CD14-positive monocyte (primary cell): Measurements from ENCODE around the gene CCNL2. TPM values are rescaled to one million over a fixed set of nuclear protein-coding genes. Genes with fewer than 3 reads are reported as not detected.
"Not testable (repeated sequence)": the region's sequence is repeated elsewhere in the genome, so short reads cannot be mapped to it uniquely, and the experiment has no call there.

ENCODE experiments used
- DNase-seq, 3 donors: peaks; one replicate each; pipeline ENCODE4 v3.0.0-alpha.2; 2011 to 2022
- H2AFZ ChIP-seq: 2 replicates; pipeline ENCODE4 v1.6.0; 2012; ENCODE audit warnings: mild to moderate bottlenecking, low read depth, low read length, inconsistent platforms; ENCODE audit not compliant: insufficient read depth, poor library complexity, severe bottlenecking
- H3K27ac ChIP-seq, 2 donors: 1 replicate in 1 of 2; 2 replicates in 1 of 2; pipeline ENCODE4 v1.5.1; 2012 to 2013; ENCODE audit warnings: low read length in 2 of 2, control low read depth in 1 of 2, inconsistent platforms in 1 of 2, low read depth in 1 of 2, mild to moderate bottlenecking in 1 of 2
- H3K27me3 ChIP-seq, 2 donors: one replicate each; pipeline versions ENCODE4 v1.6.0 to v1.6.1; 2011 to 2013; ENCODE audit warnings: low read length in 2 of 2; ENCODE audit not compliant: control insufficient read depth in 2 of 2, insufficient read depth in 2 of 2
- H3K36me3 ChIP-seq, 2 donors: replicated peaks in 1 of 2; 1 replicate in 1 of 2; 2 replicates in 1 of 2; pipeline versions ENCODE4 v1.5.1 to v1.6.1; 2012 to 2013; ENCODE audit warnings: low read length in 2 of 2, control low read depth in 1 of 2, inconsistent platforms in 1 of 2, mild to moderate bottlenecking in 1 of 2; ENCODE audit not compliant: insufficient read depth in 2 of 2, control insufficient read depth in 1 of 2
- H3K4me1 ChIP-seq, 2 donors: 1 replicate in 1 of 2; 2 replicates in 1 of 2; pipeline versions ENCODE4 v1.5.1 to v1.6.1; 2012 to 2013; ENCODE audit warnings: low read length in 2 of 2, control low read depth in 1 of 2, inconsistent platforms in 1 of 2, mild to moderate bottlenecking in 1 of 2, moderate library complexity in 1 of 2; ENCODE audit not compliant: insufficient read depth in 2 of 2, control insufficient read depth in 1 of 2
- H3K4me2 ChIP-seq: replicated peaks from 2 replicates; pipeline ENCODE3; 2012; ENCODE audit warnings: low read length, moderate library complexity, mild to moderate bottlenecking; ENCODE audit not compliant: poor library complexity, severe bottlenecking; ENCODE audit errors: extremely low read depth
- H3K4me3 ChIP-seq, 3 experiments: fragments of 200-600 bp in 1 of 3; sonication (generic) in 1 of 3; replicated peaks in 1 of 3; 1 replicate in 2 of 3; 2 replicates in 1 of 3; pipeline ENCODE4 v1.5.1; 2011 to 2013; ENCODE audit warnings: low read length in 3 of 3, mild to moderate bottlenecking in 3 of 3, control low read depth in 2 of 3, low read depth in 2 of 3, inconsistent platforms in 1 of 3, moderate library complexity in 1 of 3
- H3K79me2 ChIP-seq: 2 replicates; pipeline ENCODE4 v1.6.0; 2012; ENCODE audit warnings: mild to moderate bottlenecking, control low read depth, inconsistent platforms, low read length, moderate library complexity; ENCODE audit not compliant: insufficient read depth
- H3K9ac ChIP-seq: 2 replicates; pipeline ENCODE4 v1.6.0; 2017; ENCODE audit warnings: low read length, mild to moderate bottlenecking; ENCODE audit not compliant: insufficient read depth, poor library complexity, severe bottlenecking
- H3K9me3 ChIP-seq, 2 donors: replicated peaks in 1 of 2; 1 replicate in 1 of 2; 2 replicates in 1 of 2; pipeline versions ENCODE4 v1.5.1 to v1.6.1; 2012 to 2013; ENCODE audit warnings: low read length in 2 of 2, control low read depth in 1 of 2; ENCODE audit not compliant: control insufficient read depth in 1 of 2, insufficient read depth in 1 of 2
- H4K20me1 ChIP-seq: 2 replicates; pipeline ENCODE4 v1.6.0; 2012; ENCODE audit warnings: mild to moderate bottlenecking, low read length, control low read depth, moderate library complexity; ENCODE audit not compliant: insufficient read depth
- H3K27ac Mint-ChIP-seq, 7 donors: one replicate each; pipeline ENCODE4 v1.8.0; 2020; ENCODE audit warnings: mild to moderate bottlenecking in 7 of 7, mixed read lengths in 7 of 7, moderate library complexity in 6 of 7, inconsistent platforms in 2 of 7
- H3K27me3 Mint-ChIP-seq, 3 donors: one replicate each; pipeline ENCODE4 v1.8.0; 2021 to 2022; ENCODE audit warnings: low read depth in 3 of 3, mild to moderate bottlenecking in 3 of 3, mixed read lengths in 3 of 3, moderate library complexity in 3 of 3, inconsistent platforms in 1 of 3
- H3K36me3 Mint-ChIP-seq, 2 donors: one replicate each; pipeline ENCODE4 v1.8.0; 2020; ENCODE audit warnings: mixed read lengths in 2 of 2, inconsistent platforms in 1 of 2, mild to moderate bottlenecking in 1 of 2
- H3K4me1 Mint-ChIP-seq: one replicate; pipeline ENCODE4 v1.8.0; 2020; ENCODE audit warnings: mild to moderate bottlenecking, mixed read lengths
- H3K4me3 Mint-ChIP-seq, 2 donors: one replicate each; pipeline ENCODE4 v1.8.0; 2020; ENCODE audit warnings: mild to moderate bottlenecking in 2 of 2, mixed read lengths in 2 of 2, moderate library complexity in 1 of 2
- H3K9me3 Mint-ChIP-seq, 7 donors: one replicate each; pipeline ENCODE4 v1.8.0; 2020 to 2022; ENCODE audit warnings: mixed read lengths in 7 of 7, mild to moderate bottlenecking in 6 of 7, moderate library complexity in 6 of 7, inconsistent platforms in 2 of 7
- WGBS: methylation state at CpG from one replicate; pipeline ENCODE4 v1.1.5; 2013; ENCODE audit warnings: missing lambda C conversion rate; ENCODE audit not compliant: insufficient coverage; 5-methylcytosine and 5-hydroxymethylcytosine counted together
- intact Hi-C, 2 donors: fragments of 100-400 bp; cut with micrococcal nuclease; formaldehyde crosslinking; loops; one replicate each; pipeline versions ENCODE4 v1.15.0 to v1.15.1; 2023
- polyA minus RNA-seq: library from RNA; depleted of rRNA, polyadenylated mRNA; stranded (reverse); fragments of >200 nt; gene quantifications from 2 replicates; pipeline ENCODE4 v1.2.3, GENCODE V29; 2012
- polyA plus RNA-seq, 3 donors: library from polyadenylated mRNA; depleted of rRNA in 1 of 3; unstranded in 2 of 3; stranded (reverse) in 1 of 3; fragments of 300-500 nt in 2 of 3; fragments of >200 nt in 1 of 3; fragmentation: Illumina TruSeq in 2 of 3; gene quantifications; 1 replicate in 2 of 3; 2 replicates in 1 of 3; pipeline ENCODE4 v1.2.3, GENCODE V29; 2012 to 2021
- total RNA-seq, 12 experiments: library from RNA in 1 of 12; stranded (reverse) in 1 of 12; fragments of 120-200 nt in 1 of 12; gene quantifications; one replicate each; pipeline ENCODE4 v1.2.4 and lab custom pipeline; 2013 to 2026; ENCODE audit warnings: mixed read lengths in 6 of 12, inconsistent platforms in 1 of 12
- TF ChIP-seq, protein P1 (sequence below): fragments of 200-600 bp; IDR thresholded peaks from one replicate; pipeline ENCODE4 v1.8.0; 2022; ENCODE audit warnings: antibody characterized with exemption, mild to moderate bottlenecking

CCNL2 gene
- total RNA-seq (2013) = 81.8 TPM
- 100 to 1,000 TPM in 1 of 3 donors, 10 to 100 TPM in 1, 1 to 10 TPM in 1; 8.6 to 178 (median 10.4) TPM for polyA plus RNA-seq
- polyA minus RNA-seq = 34.5 and 36.3 TPM in 2 replicates
- total RNA-seq (lab: John Stamatoyannopoulos, UW) = 40.3 to 145 (median 98.5) reads per million in 11 experiments

DNA sequence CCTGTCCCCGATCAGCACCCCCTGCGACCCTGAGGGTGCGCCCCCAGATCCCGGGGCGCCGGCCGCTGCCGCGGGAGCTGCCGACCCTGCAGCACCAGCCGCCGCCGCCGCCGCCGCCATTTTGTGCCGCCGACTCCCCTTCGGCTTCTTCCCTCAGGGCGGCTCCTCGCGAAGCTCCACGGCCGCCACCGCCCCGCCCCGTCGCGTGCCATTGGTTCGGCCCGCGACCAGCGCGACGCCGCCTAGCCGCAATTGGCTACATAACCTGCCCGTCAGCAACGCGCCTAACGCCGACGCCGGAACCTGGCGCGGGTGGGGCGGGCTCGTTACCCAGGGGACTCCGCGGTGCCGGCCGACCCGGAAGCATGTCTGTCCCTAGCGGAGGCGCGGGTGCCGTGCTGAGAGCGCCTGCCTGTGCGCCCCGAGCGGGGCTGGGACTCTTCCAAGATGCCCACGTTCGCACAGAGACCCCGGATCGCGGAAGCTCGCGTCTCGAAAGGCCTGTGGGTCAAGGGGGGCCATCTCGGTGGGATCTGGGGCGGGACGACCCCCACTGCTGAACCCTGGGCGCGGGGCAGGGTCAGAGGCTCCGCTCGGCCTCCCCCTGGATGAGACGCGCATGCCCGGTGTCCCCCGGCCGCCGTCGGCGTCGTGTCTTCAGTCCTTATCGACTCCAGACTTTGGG, at the start of gene CCNL2:
Gene CCNL2, minus strand, starts transcription at position 149 of the 685 bp plus-strand sequence. Its CDS starts 29 bp downstream, at position 120.
- Histone ChIP-seq H3K4me2 (peak within 1 kb of the TSS; percentile 88), H3K36me3 (peaks cover 50 to 66% of the 10 kb centered on the region in 2 donors), H3K9ac (peak within 1 kb of the TSS; percentile 97), H3K27ac (peak within 1 kb of the TSS; percentile 82), H4K20me1 (peaks cover 37% of the 10 kb centered on the region), H3K4me1 (peaks cover 24 to 31% of the 10 kb centered on the region in 2 donors), H3K79me2 (peaks cover 72% of the 10 kb centered on the region), H3K9me3 (no peaks in the 10 kb centered on the region), H2AFZ (peak within 1 kb of the TSS; percentile 93), H3K27me3 (no peaks in the 10 kb centered on the region), H3K4me3 (peak within 1 kb of the TSS; percentile 72 to 99 (median 87))
- peaks cover 32% of the 10 kb centered on the region for H3K4me1 Mint-ChIP-seq
- peaks cover 48 to 73% of the 10 kb centered on the region in 2 donors for H3K36me3 Mint-ChIP-seq
- DNase-seq = peak; percentile 98 to 99 (median 98)
- TF ChIP-seq, protein P1, sequence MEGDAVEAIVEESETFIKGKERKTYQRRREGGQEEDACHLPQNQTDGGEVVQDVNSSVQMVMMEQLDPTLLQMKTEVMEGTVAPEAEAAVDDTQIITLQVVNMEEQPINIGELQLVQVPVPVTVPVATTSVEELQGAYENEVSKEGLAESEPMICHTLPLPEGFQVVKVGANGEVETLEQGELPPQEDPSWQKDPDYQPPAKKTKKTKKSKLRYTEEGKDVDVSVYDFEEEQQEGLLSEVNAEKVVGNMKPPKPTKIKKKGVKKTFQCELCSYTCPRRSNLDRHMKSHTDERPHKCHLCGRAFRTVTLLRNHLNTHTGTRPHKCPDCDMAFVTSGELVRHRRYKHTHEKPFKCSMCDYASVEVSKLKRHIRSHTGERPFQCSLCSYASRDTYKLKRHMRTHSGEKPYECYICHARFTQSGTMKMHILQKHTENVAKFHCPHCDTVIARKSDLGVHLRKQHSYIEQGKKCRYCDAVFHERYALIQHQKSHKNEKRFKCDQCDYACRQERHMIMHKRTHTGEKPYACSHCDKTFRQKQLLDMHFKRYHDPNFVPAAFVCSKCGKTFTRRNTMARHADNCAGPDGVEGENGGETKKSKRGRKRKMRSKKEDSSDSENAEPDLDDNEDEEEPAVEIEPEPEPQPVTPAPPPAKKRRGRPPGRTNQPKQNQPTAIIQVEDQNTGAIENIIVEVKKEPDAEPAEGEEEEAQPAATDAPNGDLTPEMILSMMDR = peak; percentile 67
- peak within 1 kb of the TSS; percentile 87 to 95 (median 91) for H3K27ac Mint-ChIP-seq
- H3K27me3 Mint-ChIP-seq = no peaks in the 10 kb centered on the region
- intact Hi-C loops = no loop called here
- under 1% methylated on average over 81 of the region's 86 CpGs for WGBS
- H3K9me3 Mint-ChIP-seq = no peaks in the 10 kb centered on the region
- H3K4me3 Mint-ChIP-seq = peak within 1 kb of the TSS; percentile 89 to 93

DNA sequence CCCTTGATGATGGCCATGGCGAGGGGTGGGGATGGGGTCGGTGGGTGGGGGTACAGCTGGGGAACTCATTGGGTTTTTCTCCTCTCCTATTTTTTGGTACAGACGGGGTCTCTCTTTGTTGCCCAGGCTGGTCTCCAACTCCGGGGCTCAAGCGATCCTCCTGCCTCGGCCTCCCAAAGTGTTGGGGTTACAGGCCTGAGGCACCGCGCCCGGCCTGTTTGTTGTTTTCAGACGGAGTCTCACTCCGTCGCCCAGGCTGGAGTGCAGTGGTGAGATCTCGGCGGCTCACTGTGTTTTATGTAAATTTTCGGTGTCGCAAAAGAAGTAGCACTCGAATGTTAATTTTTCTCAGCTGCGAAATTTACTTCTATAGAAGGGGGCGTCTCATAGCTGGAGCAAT, 47.5 kb upstream of the CCNL2 start:
- H2AFZ ChIP-seq, H3K27ac Mint-ChIP-seq, H4K20me1 ChIP-seq, H3K9me3 ChIP-seq, H3K27ac ChIP-seq, H3K36me3 Mint-ChIP-seq, H3K9ac ChIP-seq, H3K4me3 ChIP-seq, H3K27me3 ChIP-seq, DNase-seq, H3K4me2 ChIP-seq, H3K4me1 Mint-ChIP-seq, intact Hi-C loops, H3K4me3 Mint-ChIP-seq, H3K79me2 ChIP-seq, H3K36me3 ChIP-seq, H3K4me1 ChIP-seq, H3K9me3 Mint-ChIP-seq: not testable (repeated sequence)
- H3K27me3 Mint-ChIP-seq = peaks cover 3 to 13% (median 5%) of the 10 kb centered on the region in 3 donors
- WGBS = 80% methylated on average over 2 of the region's 19 CpGs
